ENCODE data around the gene CEP70.
"Not testable (repeated sequence)": the region's sequence is repeated elsewhere in the genome, so short reads cannot be mapped to it uniquely, and the experiment has no call there.

CEP70 gene

DNA sequence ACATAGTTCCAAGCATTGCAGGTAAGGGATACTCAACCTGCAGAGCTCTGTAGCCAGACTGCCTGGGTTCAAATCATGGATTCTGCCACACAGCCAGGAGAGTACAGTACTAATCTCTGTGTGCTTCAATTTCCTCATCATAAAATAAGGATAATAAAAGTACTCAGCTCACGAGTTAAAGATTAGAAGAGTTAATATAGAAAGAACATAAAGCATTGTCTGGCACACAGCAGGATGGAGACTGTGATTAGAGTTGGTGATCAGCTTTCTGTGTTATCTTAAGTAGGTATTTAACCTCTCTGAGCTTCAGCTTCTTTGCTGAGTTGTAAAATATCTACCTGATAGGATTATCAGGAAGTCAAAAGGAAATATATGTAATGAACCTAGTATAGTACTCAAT lies 2.7 kb downstream of the CEP70 start:
- no peak for DNase-seq

DNA sequence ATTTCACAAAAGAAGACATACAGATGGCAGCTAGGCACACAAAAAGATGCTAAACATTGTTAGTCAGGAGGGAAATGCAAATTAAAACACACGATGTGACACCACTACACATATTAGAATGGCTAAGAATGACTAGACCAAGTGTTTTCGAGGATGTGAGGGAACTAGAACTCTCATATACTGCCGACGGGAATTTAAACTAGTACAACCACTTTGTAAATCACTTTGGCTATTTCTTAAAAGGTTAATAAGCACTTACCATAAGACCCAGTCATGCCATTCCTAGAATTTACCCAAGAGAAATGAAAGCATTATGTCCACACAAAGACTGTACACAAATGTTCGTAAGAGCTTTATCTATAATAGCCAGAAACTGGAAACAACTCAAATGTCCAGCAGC lies 5.6 kb downstream of the CEP70 start:
- DNase-seq: no peak

DNA sequence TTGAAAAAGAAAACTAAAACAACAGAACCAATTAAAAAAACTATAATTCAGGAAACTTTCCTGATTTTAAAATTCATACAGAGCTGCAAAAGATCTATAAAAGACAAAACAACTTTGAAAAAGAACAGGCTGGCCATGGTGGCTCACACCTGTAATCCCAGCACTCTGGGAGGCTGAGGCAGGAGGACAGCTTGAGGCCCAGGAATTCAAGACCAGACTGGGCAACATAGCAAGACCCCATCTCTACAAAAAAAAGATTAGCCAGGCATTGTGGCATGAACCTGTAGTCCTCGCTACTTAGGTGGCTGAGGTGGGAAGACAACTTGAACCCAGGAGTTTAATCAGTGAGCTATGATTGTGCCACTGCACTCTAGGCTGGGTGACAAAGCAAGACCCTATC lies 6.7 kb downstream of the CEP70 start:
- DNase-seq: no peak

DNA sequence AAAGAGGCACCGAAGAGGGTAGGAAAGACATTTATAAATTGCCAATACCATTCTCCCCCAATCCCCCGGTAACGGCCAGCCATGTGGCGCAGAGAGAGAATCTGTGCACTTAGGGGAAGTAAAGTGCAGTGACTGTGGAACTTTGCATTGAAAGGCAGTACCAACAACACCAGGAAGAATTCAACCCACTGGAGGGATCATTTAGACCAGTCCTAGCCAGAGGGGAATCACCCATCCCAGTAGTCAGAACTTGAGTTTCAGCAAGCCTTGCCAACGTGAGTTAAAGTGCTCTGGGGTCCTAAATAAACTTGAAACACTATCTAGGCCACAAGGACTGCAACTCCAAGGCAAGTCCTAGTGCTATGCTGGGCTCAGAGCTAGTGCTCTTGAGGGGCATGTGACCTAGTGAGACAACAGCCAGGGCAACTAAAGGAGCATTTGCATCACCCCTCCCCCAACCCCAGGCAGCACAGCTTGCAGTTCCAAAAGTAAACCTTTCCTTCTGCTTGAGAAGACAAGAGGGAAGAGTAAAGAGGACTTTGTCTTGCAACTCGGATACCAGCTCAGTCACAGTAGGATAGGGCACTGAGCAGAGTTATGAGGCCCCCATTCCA lies 15.0 kb downstream of the CEP70 start:
- DNase-seq: no peak

DNA sequence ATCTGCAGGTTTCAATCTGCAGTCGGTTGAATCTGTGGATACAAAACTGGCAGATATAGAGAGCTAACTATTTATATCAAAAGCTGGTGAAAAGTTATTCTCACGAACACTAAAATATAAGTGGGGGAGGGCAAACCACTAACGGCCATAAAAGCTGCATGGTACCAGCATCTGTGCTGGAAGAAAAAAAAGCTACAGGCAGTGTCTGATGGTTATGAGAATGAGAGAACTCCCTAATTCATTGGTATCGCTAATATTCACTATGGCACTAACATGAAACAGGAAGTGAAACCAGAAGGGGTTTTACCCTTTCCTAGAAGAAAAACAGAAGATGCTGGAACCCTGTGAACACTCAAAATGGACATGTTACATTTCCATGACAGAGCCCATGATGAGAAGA lies 15.9 kb downstream of the CEP70 start:
- DNase-seq: no peak

DNA sequence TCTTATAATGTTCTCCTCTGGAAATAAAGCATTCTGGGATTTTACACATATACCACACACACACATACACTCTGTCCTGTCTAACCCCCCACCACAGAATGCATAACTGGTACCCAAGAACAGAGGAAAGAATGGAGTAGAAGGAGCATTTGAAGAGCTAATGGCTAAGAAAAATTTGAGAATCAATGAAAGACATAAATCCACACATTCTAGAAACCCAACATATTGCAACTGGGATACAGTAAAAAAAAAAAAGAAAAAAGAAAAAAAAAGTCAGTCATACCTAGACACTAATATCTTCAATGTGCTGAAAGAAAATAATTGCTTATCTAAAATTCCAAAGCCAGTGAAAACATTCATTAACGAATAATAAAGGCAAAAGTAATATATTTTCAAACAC lies 20.9 kb downstream of the CEP70 start:
- DNase-seq: no peak

DNA sequence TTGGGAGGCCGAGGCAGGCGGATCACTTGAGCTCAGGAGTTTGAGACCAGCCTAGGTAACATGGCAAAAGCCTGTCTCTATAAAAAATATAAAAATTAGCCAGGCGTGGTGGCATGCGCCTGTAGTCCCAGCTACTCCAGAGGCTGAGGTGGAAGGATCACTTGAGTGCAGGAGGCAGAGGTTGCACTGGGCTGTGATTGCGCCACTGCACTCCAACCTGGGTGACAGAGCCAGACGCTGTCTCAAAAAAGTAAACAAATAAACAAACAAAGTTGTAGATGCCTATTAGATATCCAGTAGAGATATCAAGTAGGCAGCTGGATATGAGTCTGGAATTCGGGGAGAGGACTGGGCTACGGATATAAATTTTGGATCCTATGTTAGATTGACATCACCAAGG lies 24.4 kb downstream of the CEP70 start:
- not testable (repeated sequence) for DNase-seq

DNA sequence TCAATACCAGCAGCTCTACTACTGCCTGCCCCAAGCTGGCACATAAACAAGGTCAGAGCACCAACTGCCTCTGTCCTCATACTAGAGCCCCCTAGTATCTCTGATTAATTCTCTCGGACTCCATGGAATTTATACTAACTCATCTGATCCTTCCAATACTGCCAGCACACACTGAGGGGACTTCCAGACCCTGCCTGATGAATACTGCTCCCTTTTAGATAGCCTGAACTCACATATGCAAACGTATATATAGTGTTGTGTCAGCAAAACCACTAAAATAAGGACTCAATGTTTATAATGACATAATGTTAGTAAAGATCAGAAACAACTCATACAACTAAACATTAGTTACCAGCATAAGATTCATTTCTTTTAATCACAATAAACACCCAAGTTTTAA lies 25.0 kb downstream of the CEP70 start:
- DNase-seq: no peak

DNA sequence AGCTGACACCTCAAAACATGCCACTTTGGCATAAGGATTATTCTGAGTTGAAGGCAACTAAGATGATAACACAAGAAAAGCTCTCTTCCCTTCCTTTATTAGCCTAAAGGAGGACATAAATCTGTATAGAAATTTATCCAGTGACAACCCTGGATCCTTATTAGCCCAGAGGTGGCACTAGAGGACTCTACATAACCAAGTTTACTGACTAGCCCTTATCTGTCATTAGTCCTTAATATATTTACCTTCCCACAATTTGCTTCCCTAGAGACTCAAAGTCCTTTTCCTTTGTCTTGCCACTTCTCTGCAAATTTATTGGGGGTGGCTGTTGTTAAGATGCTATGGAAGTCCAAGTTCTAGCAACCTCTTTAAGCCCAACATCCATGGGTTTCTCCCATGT lies 26.7 kb downstream of the CEP70 start:
- DNase-seq: no peak

DNA sequence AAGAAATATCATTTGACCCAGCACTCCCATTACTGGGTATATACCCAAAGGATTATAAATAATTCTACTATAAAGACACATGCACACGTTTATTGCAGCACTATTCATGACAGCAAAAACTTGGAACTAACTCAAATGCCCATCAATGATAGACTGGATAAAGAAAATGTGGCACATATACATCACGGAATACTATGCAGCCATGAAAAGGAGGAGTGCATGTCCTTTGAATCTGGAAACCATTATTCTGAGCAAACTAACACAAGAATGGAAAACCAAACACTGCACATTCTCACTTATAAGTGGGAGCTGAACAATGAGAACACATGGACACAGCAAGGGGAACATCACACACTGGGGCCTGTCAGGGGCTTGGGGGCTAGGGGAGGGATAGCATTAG lies 27.8 kb downstream of the CEP70 start:
- not testable (repeated sequence) for DNase-seq

DNA sequence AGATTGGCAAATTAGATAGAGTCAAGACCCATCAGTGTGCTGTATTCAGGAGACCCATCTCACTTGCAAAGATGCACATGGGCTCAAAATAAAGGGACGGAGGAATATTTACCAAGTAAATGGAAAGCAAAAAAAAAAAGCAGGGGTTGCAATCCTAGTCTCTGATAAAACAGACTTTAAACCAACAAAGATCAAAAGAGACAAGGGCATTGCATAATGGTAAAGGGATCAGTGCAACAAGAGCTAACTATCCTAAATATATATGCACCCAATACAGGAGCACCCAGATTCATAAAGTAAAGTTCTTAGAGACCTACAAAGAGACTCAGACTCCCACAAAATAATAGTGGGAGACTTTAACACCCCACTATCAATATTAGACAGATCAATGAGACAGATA lies 31.2 kb downstream of the CEP70 start:
- not testable (repeated sequence) for DNase-seq

DNA sequence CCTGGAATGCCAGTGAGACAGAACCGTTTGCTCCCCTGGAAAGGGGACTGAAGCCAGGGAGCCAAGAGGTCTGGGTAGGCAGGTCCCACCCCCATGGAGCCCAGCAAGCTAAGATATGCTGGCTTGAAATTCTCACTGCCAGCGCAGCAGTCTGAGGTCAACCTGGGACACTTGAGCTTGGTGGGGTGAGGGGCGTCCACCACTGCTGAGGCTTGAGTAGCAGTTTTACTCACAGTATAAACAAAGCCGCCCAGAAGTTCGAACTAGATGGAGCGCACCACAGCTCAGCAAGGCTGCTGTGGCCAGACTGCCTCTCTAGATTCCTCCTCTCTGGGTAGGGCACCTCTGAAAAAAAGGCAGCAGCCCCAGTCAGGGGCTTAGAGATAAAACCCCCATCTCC lies 33.6 kb downstream of the CEP70 start:
- no peak for DNase-seq

DNA sequence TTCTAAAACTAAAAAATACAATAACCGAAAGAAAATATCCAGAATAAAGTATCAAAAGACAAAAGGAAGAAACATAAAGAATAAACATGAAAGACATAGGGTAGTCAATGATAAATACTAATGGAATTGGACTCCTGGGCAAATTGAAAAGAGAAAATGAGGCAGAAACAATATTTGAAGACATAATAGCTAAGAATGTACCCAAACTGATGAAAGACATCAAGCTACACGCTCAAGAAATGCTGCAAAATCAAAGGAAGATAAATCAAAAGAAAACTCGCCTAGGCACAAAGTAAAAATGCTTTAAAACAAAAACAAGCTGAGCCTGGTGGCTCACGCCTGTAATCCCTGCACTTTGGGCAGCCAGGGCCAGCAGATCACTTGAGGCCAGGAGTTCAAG lies 34.9 kb downstream of the CEP70 start:
- DNase-seq: no peak

DNA sequence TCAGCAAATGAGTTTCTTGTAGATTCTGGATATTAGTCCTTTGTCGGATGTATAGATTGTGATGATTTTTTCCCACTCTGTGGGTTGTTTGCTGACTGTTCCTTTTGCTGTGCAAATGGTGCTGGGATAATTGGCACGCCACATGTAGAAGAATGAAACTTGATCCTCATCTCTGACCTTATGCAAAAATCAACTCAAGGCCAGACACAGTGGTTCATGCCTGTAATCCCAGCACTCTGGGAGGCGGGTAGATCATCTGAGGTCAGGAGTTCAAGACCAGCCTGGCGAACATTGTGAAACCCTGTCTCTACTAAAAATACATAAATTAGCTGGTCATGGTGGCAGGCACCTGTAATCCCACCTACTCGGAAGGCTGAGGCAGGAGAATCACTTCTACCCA lies 39.3 kb downstream of the CEP70 start:
- DNase-seq: not testable (repeated sequence)

DNA sequence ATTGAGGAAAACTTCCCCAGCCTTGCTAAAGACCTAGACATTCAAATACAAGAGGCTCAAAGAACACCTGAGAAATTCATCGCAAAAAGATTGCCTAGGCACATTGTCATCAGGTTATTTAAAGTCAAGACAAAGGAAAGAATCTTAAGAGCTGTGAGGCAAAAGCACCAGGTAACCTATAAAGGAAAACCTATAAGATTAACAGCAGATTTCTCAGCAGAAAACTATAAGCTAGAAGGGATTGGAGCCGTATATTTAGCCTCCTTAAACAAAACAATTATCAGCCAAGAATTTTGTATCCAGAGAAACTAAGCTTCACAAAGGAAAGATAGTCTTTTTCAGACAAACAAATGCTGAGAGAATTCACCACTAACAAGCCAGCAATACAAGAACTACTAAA lies 43.1 kb downstream of the CEP70 start:
- DNase-seq: not testable (repeated sequence)

DNA sequence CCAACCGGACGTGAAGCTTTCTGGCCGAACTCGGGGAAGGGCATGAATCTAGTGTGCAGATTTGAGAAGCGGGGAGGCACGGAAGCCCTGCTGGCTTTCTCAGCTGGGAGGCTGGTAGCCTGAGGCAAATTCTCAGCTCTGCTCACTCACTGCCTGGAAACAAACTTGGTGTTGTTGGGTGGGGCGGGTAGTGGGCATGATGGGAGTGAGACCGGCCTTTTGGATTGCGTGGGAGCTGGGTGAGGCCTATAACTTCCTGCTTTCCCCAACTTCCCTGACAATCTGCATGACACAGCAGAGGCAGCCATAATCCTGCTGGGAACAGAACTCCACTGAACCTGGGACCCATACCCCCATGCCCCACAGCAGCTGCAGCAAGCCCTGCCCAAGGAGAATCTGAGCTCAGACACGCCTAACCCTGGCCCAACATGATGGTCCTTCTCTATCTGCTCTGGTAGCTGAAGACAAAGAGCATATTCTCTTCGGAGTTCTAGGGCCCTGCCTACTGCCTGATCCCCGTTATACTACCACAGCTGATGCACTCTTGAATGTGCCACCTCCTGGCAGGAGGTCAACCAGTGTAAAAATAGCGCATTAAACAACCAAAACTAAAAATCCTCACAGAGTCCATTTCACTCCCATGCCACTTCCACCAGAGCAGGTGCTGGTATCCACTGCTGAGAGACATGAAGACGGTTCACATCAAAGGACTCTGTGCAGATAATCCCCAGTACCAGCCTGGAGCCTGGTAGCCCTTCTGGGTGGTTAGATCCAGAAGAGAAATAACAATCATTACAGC lies 44.7 kb downstream of the CEP70 start:
- no peak for DNase-seq

DNA sequence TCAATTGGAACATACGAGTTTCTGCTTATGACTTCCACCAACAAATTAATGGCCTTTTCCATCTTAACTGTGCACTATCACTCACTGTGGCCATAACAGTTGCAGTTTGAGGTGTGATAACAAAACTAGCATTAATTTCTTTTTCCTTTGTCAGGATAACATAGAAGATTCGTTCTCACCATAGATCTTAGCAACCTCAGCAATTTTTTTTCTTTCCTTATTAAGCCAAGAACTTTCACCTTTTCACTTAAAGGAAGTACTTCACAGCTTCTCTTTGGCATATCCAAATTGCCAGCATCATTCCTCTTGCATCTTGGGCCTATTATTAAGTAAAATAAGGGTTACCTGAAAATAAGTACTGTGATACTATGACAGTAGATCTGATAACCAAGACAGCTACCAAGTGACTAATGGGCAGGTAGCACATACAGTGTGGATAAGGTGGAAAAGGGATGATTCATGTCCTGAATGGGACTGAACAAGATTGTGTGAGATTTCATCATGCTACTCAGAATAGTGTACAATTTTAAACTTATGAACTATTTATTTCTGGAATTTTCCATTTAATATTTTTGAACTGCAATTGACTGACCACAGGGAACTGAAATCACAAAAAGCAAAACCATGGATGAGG lies 46.6 kb downstream of the CEP70 start:
- DNase-seq: no peak

DNA sequence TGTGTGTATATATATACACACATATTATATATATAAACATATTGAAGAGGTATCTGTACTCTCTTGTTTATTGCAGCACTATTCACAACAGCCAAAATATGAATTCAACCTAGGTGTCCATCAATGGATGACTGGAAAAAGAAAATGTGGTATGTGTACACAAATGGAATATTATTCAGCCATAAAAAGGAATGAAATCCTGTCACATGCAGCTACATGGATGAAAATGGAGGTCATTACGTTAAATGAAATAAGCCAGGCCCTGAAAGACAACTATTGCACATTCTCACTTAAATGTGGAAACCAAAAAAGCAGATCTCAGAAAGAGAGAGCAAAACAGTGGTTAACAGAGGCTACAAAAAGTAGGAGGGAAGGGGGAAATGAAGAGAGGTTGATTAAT lies 49.5 kb downstream of the CEP70 start:
- no peak for DNase-seq

DNA sequence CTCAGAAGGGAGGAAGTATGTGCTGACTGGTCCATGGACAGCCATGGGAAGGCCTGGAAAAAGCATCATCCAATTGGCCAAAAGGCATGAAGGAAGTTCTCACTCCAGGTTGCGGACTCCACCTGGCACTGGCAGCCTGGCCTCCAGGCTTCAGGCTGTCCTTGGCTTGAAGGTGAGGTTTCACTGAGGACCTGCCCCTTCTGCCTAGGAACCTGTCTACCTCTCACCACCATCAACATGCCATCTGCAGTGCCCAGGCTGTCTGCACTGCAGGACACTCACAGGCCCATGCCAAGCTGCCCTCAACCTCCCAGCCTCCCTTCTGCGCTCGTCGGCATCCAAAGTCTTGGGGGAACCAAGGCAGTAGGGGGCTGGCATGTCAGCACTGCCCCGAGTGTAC lies 51.1 kb downstream of the CEP70 start:
- DNase-seq: no peak

DNA sequence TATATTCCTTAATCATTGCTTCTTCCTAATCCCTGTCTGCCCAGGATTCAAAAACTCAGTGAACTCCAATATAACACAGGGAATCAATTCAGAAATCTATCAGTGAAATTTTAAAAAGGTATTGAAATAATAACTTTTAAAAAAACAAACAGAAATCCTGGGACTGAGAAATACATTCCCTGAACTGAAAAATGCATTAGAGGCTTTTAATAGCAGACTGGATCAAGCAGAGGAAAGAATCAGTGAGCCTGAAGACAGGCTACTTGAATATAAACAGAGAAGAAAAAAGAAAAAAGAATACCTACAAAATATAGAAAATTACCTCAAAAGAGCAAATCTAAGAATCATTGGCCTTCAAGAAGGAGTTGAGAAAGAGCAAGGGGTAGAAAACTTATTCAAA lies 54.7 kb downstream of the CEP70 start:
- DNase-seq: no peak

DNA sequence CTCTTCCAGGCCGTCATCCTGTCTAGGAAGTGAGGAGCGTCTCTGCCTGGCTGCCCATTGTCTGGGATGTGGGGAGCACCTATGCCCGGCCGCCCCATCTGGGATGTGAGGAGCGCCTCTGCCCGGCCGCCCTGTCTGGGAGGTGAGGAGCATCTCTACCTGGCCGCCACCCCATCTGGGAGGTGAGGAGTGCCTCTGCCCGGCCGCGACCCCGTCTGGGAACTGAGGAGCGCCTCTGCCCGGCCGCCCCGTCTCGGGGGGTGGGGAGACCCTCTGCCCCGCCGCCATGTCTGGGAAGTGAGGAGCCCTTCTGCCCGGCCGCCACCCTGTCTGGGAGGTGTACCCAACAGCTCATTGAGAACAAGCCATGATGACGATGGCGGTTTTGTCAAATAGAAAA lies 72.6 kb downstream of the CEP70 start:
- not testable (repeated sequence) for DNase-seq

DNA sequence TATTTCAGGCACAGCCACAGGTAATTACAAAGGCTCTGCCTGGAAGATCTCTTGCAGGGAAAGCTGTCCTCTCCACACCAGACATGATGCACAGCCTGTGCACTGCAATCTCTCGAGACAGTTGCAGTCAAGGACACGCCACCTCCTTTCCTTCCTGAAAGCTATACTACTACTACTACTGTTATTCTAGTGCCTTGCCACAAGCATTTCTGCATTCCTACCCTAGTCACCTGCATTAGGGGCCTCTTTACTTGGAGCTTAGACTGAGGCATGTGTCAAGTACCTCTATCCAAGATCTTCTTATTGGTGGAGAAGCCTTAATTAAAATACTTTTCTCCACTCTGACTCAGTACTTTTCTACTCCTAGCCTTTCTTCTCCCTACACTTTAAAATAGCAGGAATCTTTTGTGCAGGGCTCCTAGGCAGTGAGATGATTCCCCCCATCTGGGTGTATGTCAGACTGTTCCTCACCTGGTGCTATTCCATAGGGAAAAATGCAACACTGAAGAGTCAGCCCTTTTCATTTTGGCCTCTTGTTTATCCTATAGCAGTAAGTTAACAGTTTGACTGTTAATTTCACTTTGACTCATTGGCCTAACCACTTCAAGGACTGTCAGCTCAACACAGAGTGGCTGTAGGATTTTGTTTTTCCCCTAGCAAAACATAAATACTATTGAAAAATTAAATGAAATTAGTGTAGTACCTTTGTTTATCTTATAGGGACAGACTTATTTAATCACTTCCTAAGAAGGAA lies 80.8 kb downstream of the CEP70 start:
- DNase-seq: no peak

DNA sequence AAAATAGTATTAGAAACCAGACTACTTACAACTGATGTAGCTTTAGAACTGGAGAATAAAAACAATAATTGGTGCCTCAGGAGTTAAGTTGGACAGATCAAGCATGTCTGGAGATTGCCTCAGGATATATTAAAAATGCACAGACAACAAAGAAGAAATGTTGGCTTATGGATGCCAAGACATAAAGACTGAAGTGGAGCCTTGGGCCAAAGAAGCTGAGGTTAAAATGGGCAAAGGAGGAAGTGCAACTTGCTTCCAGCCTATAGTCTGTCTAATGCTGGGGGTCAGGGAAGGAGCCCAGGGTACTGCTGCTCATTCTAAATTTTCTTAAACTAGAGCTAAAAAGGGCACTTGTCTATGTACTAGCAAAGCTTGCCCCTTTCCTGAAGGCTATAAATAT lies 82.1 kb downstream of the CEP70 start:
- no peak for DNase-seq

DNA sequence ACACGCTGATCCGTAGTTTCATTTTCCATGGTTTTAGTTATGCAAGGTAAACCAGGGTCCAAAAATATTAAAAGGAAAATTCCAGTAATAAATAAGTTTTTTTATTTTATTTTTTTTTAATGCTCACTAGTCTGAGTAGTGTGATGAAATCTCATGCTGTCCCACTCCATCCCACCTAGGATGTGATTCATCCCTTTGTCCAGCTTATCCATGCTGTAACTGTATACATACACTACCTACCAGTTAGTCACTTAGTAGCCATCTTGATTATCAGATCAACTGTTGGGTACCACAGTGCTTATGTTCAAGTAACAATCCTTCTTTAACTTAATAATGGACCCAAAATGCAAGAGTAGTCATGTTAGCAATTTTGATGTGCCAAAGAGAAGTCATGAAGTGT lies 84.5 kb downstream of the CEP70 start:
- no peak for DNase-seq
